ENCODE results near the gene AKAP10.
"Not testable (repeated sequence)": the region's sequence is repeated elsewhere in the genome, so short reads cannot be mapped to it uniquely, and the experiment has no call there.

AKAP10 gene

GRCh38 chr17:19978209-19978802, 678 bp upstream of the AKAP10 start:
- Histone ChIP-seq H3K4me3 (ENCODE audit: low read depth in 1 of 2, low read length in 2 of 2) (peak overlapping the region; percentile 96 to 98), H3K4me1 (ENCODE audit: control insufficient read depth in 1 of 2, insufficient read depth in 2 of 2, low read length in 2 of 2) (peaks cover 13 to 14% of the 10 kb centered on the region in 2 donors), H3K27me3 (ENCODE audit: control insufficient read depth in 1 of 2, insufficient read depth in 2 of 2, low read length in 2 of 2) (no peaks in the 10 kb centered on the region), H3K9me3 (ENCODE audit: control insufficient read depth in 1 of 2, low read length in 2 of 2) (no peaks in the 10 kb centered on the region), H3K27ac (ENCODE audit: low read depth, low read length) (peak overlapping the region; percentile 58), H3K36me3 (ENCODE audit: control insufficient read depth in 1 of 2, insufficient read depth in 2 of 2, low read length in 2 of 2) (no peaks in the 10 kb centered on the region), H3K9ac (ENCODE audit: low read depth in 1 of 2, low read length in 2 of 2) (peak overlapping the region; percentile 26 to 98)

GRCh38 chr17:19975601-19976000, 2.0 kb downstream of the AKAP10 start:
- Histone ChIP-seq H3K4me1 (ENCODE audit: control insufficient read depth in 1 of 2, insufficient read depth in 2 of 2, low read length in 2 of 2) (peaks cover 13 to 14% of the 10 kb centered on the region in 2 donors), H3K4me3 (ENCODE audit: low read depth in 1 of 2, low read length in 2 of 2) (no peak overlapping the region), H3K27ac (ENCODE audit: low read depth, low read length) (no peak overlapping the region)

DNA sequence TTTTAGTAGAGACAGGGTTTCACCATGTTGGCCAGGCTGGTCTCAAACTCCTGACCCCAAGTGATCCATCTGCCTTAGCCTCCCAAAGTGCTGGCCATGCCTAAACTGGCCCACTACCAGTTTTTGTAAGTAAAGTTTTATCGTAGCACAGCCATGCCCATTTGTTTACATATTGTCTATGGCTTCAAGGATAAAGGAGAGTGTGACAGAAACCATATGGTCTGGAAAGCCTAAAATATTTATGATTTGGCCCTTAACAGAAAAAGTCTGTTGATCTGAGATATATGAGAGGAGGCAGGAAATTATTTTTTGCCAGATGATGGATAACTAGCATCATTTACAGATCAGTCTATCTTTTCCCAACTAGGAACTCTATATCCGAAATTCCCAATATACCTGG, 4.5 kb downstream of the AKAP10 start:
- Histone ChIP-seq H3K9me3 (ENCODE audit: control insufficient read depth in 1 of 2, low read length in 2 of 2) (no peaks in the 10 kb centered on the region), H3K4me3 (ENCODE audit: low read depth in 1 of 2, low read length in 2 of 2) (no peak overlapping the region), H3K27ac (ENCODE audit: low read depth, low read length) (no peak overlapping the region), H3K27me3 (ENCODE audit: control insufficient read depth in 1 of 2, insufficient read depth in 2 of 2, low read length in 2 of 2) (no peaks in the 10 kb centered on the region), H3K36me3 (ENCODE audit: control insufficient read depth in 1 of 2, insufficient read depth in 2 of 2, low read length in 2 of 2) (peaks cover 8 to 14% of the 10 kb centered on the region in 2 donors), H3K9ac (ENCODE audit: low read depth in 1 of 2, low read length in 2 of 2) (no peak overlapping the region), H3K4me1 (ENCODE audit: control insufficient read depth in 1 of 2, insufficient read depth in 2 of 2, low read length in 2 of 2) (peaks cover 10 to 13% of the 10 kb centered on the region in 2 donors)

More at GRCh38 chr17:19975601-19976000, 2.0 kb downstream of the AKAP10 start:
- no peak overlapping the region for H3K9ac ChIP-seq (ENCODE audit: low read depth in 1 of 2, low read length in 2 of 2)
- H3K9me3 ChIP-seq (ENCODE audit: control insufficient read depth in 1 of 2, low read length in 2 of 2) = no peaks in the 10 kb centered on the region
- H3K27me3 ChIP-seq (ENCODE audit: control insufficient read depth in 1 of 2, insufficient read depth in 2 of 2, low read length in 2 of 2) = no peaks in the 10 kb centered on the region
- H3K36me3 ChIP-seq (ENCODE audit: control insufficient read depth in 1 of 2, insufficient read depth in 2 of 2, low read length in 2 of 2) = no peaks in the 10 kb centered on the region

- not testable (repeated sequence) for H3K27me3 ChIP-seq (ENCODE audit: control insufficient read depth in 1 of 2, insufficient read depth in 2 of 2, low read length in 2 of 2); H3K27ac ChIP-seq (ENCODE audit: low read depth, low read length); H3K4me3 ChIP-seq (ENCODE audit: low read depth in 1 of 2, low read length in 2 of 2); H3K9ac ChIP-seq (ENCODE audit: low read depth in 1 of 2, low read length in 2 of 2); H3K9me3 ChIP-seq (ENCODE audit: control insufficient read depth in 1 of 2, low read length in 2 of 2); H3K4me1 ChIP-seq (ENCODE audit: control insufficient read depth in 1 of 2, insufficient read depth in 2 of 2, low read length in 2 of 2)
- H3K36me3 ChIP-seq (ENCODE audit: control insufficient read depth in 1 of 2, insufficient read depth in 2 of 2, low read length in 2 of 2) = peaks cover 17 to 55% of the 10 kb centered on the region in 2 donors
Measured at GRCh38 chr17:19962954-19963353, 14.7 kb downstream of the AKAP10 start.

DNA sequence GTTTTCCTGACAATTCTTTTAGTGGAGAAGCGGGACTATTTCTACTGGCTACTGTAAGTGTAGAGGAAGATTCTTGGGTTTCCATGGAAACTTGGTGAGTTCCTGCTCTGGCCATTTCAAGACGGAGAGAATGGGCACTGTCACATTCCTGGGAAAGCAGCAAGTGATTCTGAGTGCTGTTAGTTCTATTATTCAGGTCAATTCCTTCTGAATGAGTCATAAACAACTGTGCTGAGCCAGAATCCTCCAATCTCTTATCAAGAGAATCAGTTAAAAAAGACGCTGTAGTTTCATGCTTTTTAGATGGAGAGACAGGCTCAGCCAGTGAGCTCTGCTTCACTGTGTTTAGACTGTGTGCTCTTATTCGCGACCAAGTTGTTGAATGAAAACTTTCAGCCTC, 19.6 kb downstream of the AKAP10 start:
- H3K27me3 ChIP-seq (ENCODE audit: control insufficient read depth in 1 of 2, insufficient read depth in 2 of 2, low read length in 2 of 2) = no peaks in the 10 kb centered on the region
- H3K4me3 ChIP-seq (ENCODE audit: low read depth in 1 of 2, low read length in 2 of 2) = no peak overlapping the region
- peaks cover 12 to 48% of the 10 kb centered on the region in 2 donors for H3K36me3 ChIP-seq (ENCODE audit: control insufficient read depth in 1 of 2, insufficient read depth in 2 of 2, low read length in 2 of 2)
- H3K9me3 ChIP-seq (ENCODE audit: control insufficient read depth in 1 of 2, low read length in 2 of 2) = no peaks in the 10 kb centered on the region
- H3K9ac ChIP-seq (ENCODE audit: low read depth in 1 of 2, low read length in 2 of 2) = no peak overlapping the region
- peaks cover 0 to 6% of the 10 kb centered on the region in 2 donors for H3K4me1 ChIP-seq (ENCODE audit: control insufficient read depth in 1 of 2, insufficient read depth in 2 of 2, low read length in 2 of 2)
- H3K27ac ChIP-seq (ENCODE audit: low read depth, low read length) = no peak overlapping the region

- no peak overlapping the region for H3K4me3 ChIP-seq (ENCODE audit: low read depth in 1 of 2, low read length in 2 of 2)
- H3K36me3 ChIP-seq (ENCODE audit: control insufficient read depth in 1 of 2, insufficient read depth in 2 of 2, low read length in 2 of 2) = peaks cover 9 to 20% of the 10 kb centered on the region in 2 donors
- H3K4me1 ChIP-seq (ENCODE audit: control insufficient read depth in 1 of 2, insufficient read depth in 2 of 2, low read length in 2 of 2) = peaks cover 0 to 6% of the 10 kb centered on the region in 2 donors
- no peak overlapping the region for H3K9ac ChIP-seq (ENCODE audit: low read depth in 1 of 2, low read length in 2 of 2)
- no peaks in the 10 kb centered on the region for H3K9me3 ChIP-seq (ENCODE audit: control insufficient read depth in 1 of 2, low read length in 2 of 2)
- no peak overlapping the region for H3K27ac ChIP-seq (ENCODE audit: low read depth, low read length)
- no peaks in the 10 kb centered on the region for H3K27me3 ChIP-seq (ENCODE audit: control insufficient read depth in 1 of 2, insufficient read depth in 2 of 2, low read length in 2 of 2)
Measured at GRCh38 chr17:19955099-19955498, 22.5 kb downstream of the AKAP10 start.

GRCh38 chr17:19951411-19951810, 26.2 kb downstream of the AKAP10 start:
- Histone ChIP-seq H3K36me3 (ENCODE audit: control insufficient read depth in 1 of 2, insufficient read depth in 2 of 2, low read length in 2 of 2) (peaks cover 5 to 15% of the 10 kb centered on the region in 2 donors), H3K4me1 (ENCODE audit: control insufficient read depth in 1 of 2, insufficient read depth in 2 of 2, low read length in 2 of 2) (peaks cover 0 to 10% of the 10 kb centered on the region in 2 donors)
- H3K27me3 ChIP-seq (ENCODE audit: control insufficient read depth in 1 of 2, insufficient read depth in 2 of 2, low read length in 2 of 2); H3K4me3 ChIP-seq (ENCODE audit: low read depth in 1 of 2, low read length in 2 of 2); H3K9me3 ChIP-seq (ENCODE audit: control insufficient read depth in 1 of 2, low read length in 2 of 2); H3K27ac ChIP-seq (ENCODE audit: low read depth, low read length); H3K9ac ChIP-seq (ENCODE audit: low read depth in 1 of 2, low read length in 2 of 2): not testable (repeated sequence)

GRCh38 chr17:19950624-19951195, 26.9 kb downstream of the AKAP10 start:
- H3K36me3 ChIP-seq (ENCODE audit: control insufficient read depth in 1 of 2, insufficient read depth in 2 of 2, low read length in 2 of 2) = peaks cover 7 to 19% of the 10 kb centered on the region in 2 donors
- H3K27me3 ChIP-seq (ENCODE audit: control insufficient read depth in 1 of 2, insufficient read depth in 2 of 2, low read length in 2 of 2) = not testable (repeated sequence)

GRCh38 chr17:19948116-19948943, 29.3 kb downstream of the AKAP10 start:
- no peak overlapping the region for H3K27ac ChIP-seq (ENCODE audit: low read depth, low read length)
- H3K36me3 ChIP-seq (ENCODE audit: control insufficient read depth in 1 of 2, insufficient read depth in 2 of 2, low read length in 2 of 2) = peaks cover 12 to 23% of the 10 kb centered on the region in 2 donors
- no peaks in the 10 kb centered on the region for H3K9me3 ChIP-seq (ENCODE audit: control insufficient read depth in 1 of 2, low read length in 2 of 2)
- no peak overlapping the region for H3K9ac ChIP-seq (ENCODE audit: low read depth in 1 of 2, low read length in 2 of 2)
- peaks cover 0 to 5% of the 10 kb centered on the region in 2 donors for H3K4me1 ChIP-seq (ENCODE audit: control insufficient read depth in 1 of 2, insufficient read depth in 2 of 2, low read length in 2 of 2)
- no peak overlapping the region for H3K4me3 ChIP-seq (ENCODE audit: low read depth in 1 of 2, low read length in 2 of 2)
- H3K27me3 ChIP-seq (ENCODE audit: control insufficient read depth in 1 of 2, insufficient read depth in 2 of 2, low read length in 2 of 2) = no peaks in the 10 kb centered on the region

More at GRCh38 chr17:19950624-19951195, 26.9 kb downstream of the AKAP10 start:
- H3K4me1 ChIP-seq (ENCODE audit: control insufficient read depth in 1 of 2, insufficient read depth in 2 of 2, low read length in 2 of 2); H3K4me3 ChIP-seq (ENCODE audit: low read depth in 1 of 2, low read length in 2 of 2); H3K9me3 ChIP-seq (ENCODE audit: control insufficient read depth in 1 of 2, low read length in 2 of 2); H3K9ac ChIP-seq (ENCODE audit: low read depth in 1 of 2, low read length in 2 of 2); H3K27ac ChIP-seq (ENCODE audit: low read depth, low read length): not testable (repeated sequence)

DNA sequence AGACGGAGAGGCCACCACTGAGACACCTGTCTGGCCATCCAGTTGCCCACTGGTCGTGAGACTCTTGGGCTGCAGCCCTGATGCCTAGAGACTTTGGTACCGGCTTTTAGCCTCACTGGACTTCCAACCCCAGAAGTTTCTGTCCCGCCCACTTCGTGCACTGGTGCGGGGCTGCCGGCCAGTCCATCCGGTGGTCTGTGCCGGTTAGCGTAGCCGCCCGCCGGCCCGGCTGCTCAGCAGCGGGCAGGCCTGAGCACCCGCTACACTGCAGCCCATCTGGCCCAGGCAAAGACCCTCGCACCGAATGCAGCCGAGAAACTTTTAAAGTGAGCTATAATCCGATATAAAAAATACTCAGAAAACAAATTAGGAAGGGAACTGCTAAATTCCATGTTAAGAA, 30.7 kb downstream of the AKAP10 start:
- peaks cover 12 to 29% of the 10 kb centered on the region in 2 donors for H3K36me3 ChIP-seq (ENCODE audit: control insufficient read depth in 1 of 2, insufficient read depth in 2 of 2, low read length in 2 of 2)
- peaks cover 0 to 8% of the 10 kb centered on the region in 2 donors for H3K4me1 ChIP-seq (ENCODE audit: control insufficient read depth in 1 of 2, insufficient read depth in 2 of 2, low read length in 2 of 2)
- no peak overlapping the region for H3K9ac ChIP-seq (ENCODE audit: low read depth in 1 of 2, low read length in 2 of 2)
- H3K27me3 ChIP-seq (ENCODE audit: control insufficient read depth in 1 of 2, insufficient read depth in 2 of 2, low read length in 2 of 2) = no peaks in the 10 kb centered on the region
- no peak overlapping the region for H3K27ac ChIP-seq (ENCODE audit: low read depth, low read length)
- no peak overlapping the region for H3K4me3 ChIP-seq (ENCODE audit: low read depth in 1 of 2, low read length in 2 of 2)
- no peaks in the 10 kb centered on the region for H3K9me3 ChIP-seq (ENCODE audit: control insufficient read depth in 1 of 2, low read length in 2 of 2)

Measured in duodenal mucosa (tissue), 2 donors.